Panc1 (cell line): Measurements from ENCODE around the gene NAB2. TPM values are rescaled to one million over a fixed set of nuclear protein-coding genes. Genes with fewer than 3 reads are reported as not detected.

ENCODE experiments used
- ATAC-seq: fragments of 200-7000 bp; cut with Tn5 transposase; 2 replicates; pipeline ENCODE4 v1.9.1; 2020; ENCODE audit warnings: mild to moderate bottlenecking, moderate library complexity
- BruUV-seq: library from RNA; stranded (reverse); fragments of 400-500 nt; replicated peaks from 2 replicates; lab custom pipeline; 2021; lab: Mats Ljungman, UMichigan
- CTCF ChIA-PET: fragments of 300-600 bp; sonication (Branson Sonifier 250); formaldehyde crosslinking; loops from one replicate; lab custom pipeline; 2022; ENCODE audit warnings: antibody characterized with exemption; lab: Charles Lee
- POLR2A ChIA-PET: fragments of 300-600 bp; sonication (Branson Sonifier 250); formaldehyde crosslinking; loops from one replicate; lab custom pipeline; 2022; ENCODE audit warnings: antibody characterized with exemption; lab: Charles Lee
- DNase-seq: peaks from one replicate; pipeline ENCODE4 v3.0.0-alpha.2; 2010; ENCODE audit warnings: low read depth, low spot score
- H3K27ac ChIP-seq: 2 replicates; pipeline ENCODE4 v1.5.1; 2011; ENCODE audit warnings: mild to moderate bottlenecking, low read length, inconsistent platforms
- H3K27me3 ChIP-seq: fragments of 200-500 bp; sonication (Bioruptor generic); 2 replicates; pipeline ENCODE4 v1.6.0; 2014; ENCODE audit warnings: low read length, inconsistent platforms; ENCODE audit not compliant: control insufficient read depth, insufficient read depth
- H3K36me3 ChIP-seq: fragments of 200-500 bp; sonication (Bioruptor generic); 2 replicates; pipeline ENCODE4 v1.5.1; 2014; ENCODE audit warnings: inconsistent platforms, mild to moderate bottlenecking, low read length, moderate library complexity; ENCODE audit not compliant: control insufficient read depth, insufficient read depth
- H3K4me1 ChIP-seq: 2 replicates; pipeline ENCODE4 v1.5.1; 2011; ENCODE audit warnings: inconsistent platforms, mild to moderate bottlenecking, low read length, moderate library complexity; ENCODE audit not compliant: control insufficient read depth, insufficient read depth
- H3K4me3 ChIP-seq, 2 experiments: 2 replicates each; pipeline ENCODE4 v1.5.1; 2011 to 2012; ENCODE audit warnings: low read depth in 2 of 2, low read length in 2 of 2, mild to moderate bottlenecking in 2 of 2, inconsistent platforms in 1 of 2, moderate library complexity in 1 of 2
- H3K9me3 ChIP-seq: fragments of 200-500 bp; sonication (Bioruptor generic); 2 replicates; pipeline ENCODE4 v1.5.1; 2014; ENCODE audit warnings: low read depth, mild to moderate bottlenecking, inconsistent platforms, low read length, moderate library complexity; ENCODE audit not compliant: control insufficient read depth, insufficient read depth
- POLR2AphosphoS5 ChIP-seq: IDR thresholded peaks from 2 replicates; pipeline ENCODE4 v1.6.1; 2012; ENCODE audit warnings: mild to moderate bottlenecking, low read depth, low read length, moderate library complexity
- SIN3A ChIP-seq: IDR thresholded peaks from 2 replicates; pipeline ENCODE4 v1.6.1; 2012; ENCODE audit warnings: low read depth, mild to moderate bottlenecking, low read length, moderate library complexity, borderline replicate concordance; ENCODE audit not compliant: insufficient read depth
- TCF7L2 ChIP-seq: IDR thresholded peaks from 2 replicates; pipeline ENCODE4 v1.6.1; 2011; ENCODE audit warnings: mild to moderate bottlenecking, low read depth, low read length, inconsistent platforms
- in situ Hi-C: cut with HindIII; loops from 2 replicates; pipeline ENCODE4 v1.10.0; 2016; ENCODE audit warnings: low sequenced_read_pairs, low pct_unique_long_range_greater_than_20kb
- intact Hi-C: fragments of 100-400 bp; cut with micrococcal nuclease; formaldehyde crosslinking; loops from one replicate; pipeline ENCODE4 v1.10.0; 2022; ENCODE audit not compliant: unreplicated experiment
- total RNA-seq: library from RNA; stranded (reverse); gene quantifications from one replicate; pipeline ENCODE4 v1.2.1, GENCODE V29; 2021; ENCODE audit not compliant: unreplicated experiment
- TF ChIP-seq, protein P1 (sequence below): fragments of 450-650 bp; IDR thresholded peaks from 2 replicates; pipeline ENCODE4 v1.5.1; 2017; ENCODE audit warnings: mild to moderate bottlenecking
- TF ChIP-seq, protein P2 (sequence below), 2 experiments: IDR thresholded peaks; 2 replicates each; pipeline ENCODE4 v1.6.1; 2011 to 2012; ENCODE audit warnings: low read depth in 2 of 2, control low read depth in 1 of 2, low read length in 1 of 2, mild to moderate bottlenecking in 1 of 2, moderate library complexity in 1 of 2; ENCODE audit not compliant: insufficient read depth in 1 of 2

NAB2 gene
- total RNA-seq, 1 experiment from 2014 or later: 13.9 TPM

DNA sequence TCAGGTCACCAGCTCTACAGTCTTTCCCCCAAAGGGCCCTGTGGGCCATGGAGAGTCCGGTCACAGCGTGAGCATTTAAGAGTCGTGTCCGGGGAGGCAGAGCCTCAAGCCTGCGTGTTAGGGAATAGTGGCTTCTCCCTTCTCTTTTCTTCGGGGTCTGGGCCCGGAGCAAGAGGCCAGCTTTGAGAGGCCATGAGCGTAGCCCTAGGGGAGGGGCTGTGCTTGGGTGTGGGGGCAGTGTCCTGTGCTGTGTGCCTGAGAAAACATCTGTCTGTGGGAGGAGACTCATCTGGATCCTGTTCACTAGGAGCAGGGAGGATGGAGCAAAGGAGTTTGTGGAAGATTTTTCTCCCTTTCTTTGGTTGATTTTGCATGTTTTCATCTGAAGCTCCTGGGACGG, 53.2 kb downstream of the NAB2 start:
- TF ChIP-seq TCF7L2 (no peak), SIN3A (no peak), POLR2AphosphoS5 (no peak)
- TF ChIP-seq, protein P1, sequence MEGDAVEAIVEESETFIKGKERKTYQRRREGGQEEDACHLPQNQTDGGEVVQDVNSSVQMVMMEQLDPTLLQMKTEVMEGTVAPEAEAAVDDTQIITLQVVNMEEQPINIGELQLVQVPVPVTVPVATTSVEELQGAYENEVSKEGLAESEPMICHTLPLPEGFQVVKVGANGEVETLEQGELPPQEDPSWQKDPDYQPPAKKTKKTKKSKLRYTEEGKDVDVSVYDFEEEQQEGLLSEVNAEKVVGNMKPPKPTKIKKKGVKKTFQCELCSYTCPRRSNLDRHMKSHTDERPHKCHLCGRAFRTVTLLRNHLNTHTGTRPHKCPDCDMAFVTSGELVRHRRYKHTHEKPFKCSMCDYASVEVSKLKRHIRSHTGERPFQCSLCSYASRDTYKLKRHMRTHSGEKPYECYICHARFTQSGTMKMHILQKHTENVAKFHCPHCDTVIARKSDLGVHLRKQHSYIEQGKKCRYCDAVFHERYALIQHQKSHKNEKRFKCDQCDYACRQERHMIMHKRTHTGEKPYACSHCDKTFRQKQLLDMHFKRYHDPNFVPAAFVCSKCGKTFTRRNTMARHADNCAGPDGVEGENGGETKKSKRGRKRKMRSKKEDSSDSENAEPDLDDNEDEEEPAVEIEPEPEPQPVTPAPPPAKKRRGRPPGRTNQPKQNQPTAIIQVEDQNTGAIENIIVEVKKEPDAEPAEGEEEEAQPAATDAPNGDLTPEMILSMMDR: no peak
- TF ChIP-seq, protein P2, sequence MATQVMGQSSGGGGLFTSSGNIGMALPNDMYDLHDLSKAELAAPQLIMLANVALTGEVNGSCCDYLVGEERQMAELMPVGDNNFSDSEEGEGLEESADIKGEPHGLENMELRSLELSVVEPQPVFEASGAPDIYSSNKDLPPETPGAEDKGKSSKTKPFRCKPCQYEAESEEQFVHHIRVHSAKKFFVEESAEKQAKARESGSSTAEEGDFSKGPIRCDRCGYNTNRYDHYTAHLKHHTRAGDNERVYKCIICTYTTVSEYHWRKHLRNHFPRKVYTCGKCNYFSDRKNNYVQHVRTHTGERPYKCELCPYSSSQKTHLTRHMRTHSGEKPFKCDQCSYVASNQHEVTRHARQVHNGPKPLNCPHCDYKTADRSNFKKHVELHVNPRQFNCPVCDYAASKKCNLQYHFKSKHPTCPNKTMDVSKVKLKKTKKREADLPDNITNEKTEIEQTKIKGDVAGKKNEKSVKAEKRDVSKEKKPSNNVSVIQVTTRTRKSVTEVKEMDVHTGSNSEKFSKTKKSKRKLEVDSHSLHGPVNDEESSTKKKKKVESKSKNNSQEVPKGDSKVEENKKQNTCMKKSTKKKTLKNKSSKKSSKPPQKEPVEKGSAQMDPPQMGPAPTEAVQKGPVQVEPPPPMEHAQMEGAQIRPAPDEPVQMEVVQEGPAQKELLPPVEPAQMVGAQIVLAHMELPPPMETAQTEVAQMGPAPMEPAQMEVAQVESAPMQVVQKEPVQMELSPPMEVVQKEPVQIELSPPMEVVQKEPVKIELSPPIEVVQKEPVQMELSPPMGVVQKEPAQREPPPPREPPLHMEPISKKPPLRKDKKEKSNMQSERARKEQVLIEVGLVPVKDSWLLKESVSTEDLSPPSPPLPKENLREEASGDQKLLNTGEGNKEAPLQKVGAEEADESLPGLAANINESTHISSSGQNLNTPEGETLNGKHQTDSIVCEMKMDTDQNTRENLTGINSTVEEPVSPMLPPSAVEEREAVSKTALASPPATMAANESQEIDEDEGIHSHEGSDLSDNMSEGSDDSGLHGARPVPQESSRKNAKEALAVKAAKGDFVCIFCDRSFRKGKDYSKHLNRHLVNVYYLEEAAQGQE (IDR thresholded peaks at IDR 0.05; ENCODE audit: insufficient read depth in 1 of 2, low read depth in 2 of 2, low read length in 1 of 2): no peak
- Histone ChIP-seq H3K9me3 (no peaks in the 10 kb centered on the region), H3K4me1 (no peaks in the 10 kb centered on the region), H3K27ac (no peak overlapping the region), H3K4me3 (no peak overlapping the region), H3K27me3 (no peaks in the 10 kb centered on the region), H3K36me3 (no peaks in the 10 kb centered on the region)
- DNase-seq (no peak), ATAC-seq (no peak)
- POLR2A ChIA-PET: no interaction called here
- in situ Hi-C loops: no loop called here
- CTCF ChIA-PET: no interaction called here
- intact Hi-C loops: no loop called here
- BruUV-seq: no TSS peak

DNA sequence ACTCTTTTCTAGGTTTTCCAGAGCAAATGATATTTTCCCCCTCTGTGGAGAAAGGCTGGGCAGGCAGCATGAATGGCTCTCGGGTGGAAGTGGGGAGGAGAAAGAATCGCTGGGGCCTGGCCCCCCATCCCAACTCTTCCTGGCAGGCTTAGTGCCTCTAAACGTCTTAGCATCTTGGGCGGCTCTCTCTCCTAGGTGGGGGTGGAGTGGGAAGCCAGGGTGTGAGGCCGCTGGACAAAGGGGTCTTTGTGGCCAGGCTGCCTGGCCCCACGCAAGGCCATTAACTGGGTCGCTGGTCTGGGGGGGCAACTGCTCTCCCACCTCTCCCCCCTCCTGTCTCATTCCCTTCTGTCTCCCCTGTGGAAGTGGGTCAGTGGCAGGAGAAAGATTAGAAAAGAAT, 53.8 kb downstream of the NAB2 start:
- intact Hi-C loops (no loop called here), in situ Hi-C loops (no loop called here)
- DNase-seq (no peak), ATAC-seq (no peak)
- Histone ChIP-seq H3K9me3 (no peaks in the 10 kb centered on the region), H3K4me3 (no peak overlapping the region), H3K4me1 (no peaks in the 10 kb centered on the region), H3K27ac (no peak overlapping the region), H3K27me3 (no peaks in the 10 kb centered on the region), H3K36me3 (no peaks in the 10 kb centered on the region)
- BruUV-seq: no TSS peak
- POLR2A ChIA-PET: no interaction called here
- CTCF ChIA-PET: no interaction called here
- TF ChIP-seq, protein P1: no peak
- TF ChIP-seq SIN3A (no peak), POLR2AphosphoS5 (no peak), TCF7L2 (no peak)
- TF ChIP-seq, protein P2 (IDR thresholded peaks at IDR 0.05; ENCODE audit: insufficient read depth in 1 of 2, low read depth in 2 of 2, low read length in 1 of 2): no peak
